Amygdala (tissue), 56 donors: ENCODE data around the gene AFDN.
A peak's percentile ranks its signal among the peaks of the same experiment; 100 is the strongest.

Source experiments
- DNase-seq, 56 donors: peaks; one replicate each; lab custom pipeline; 2025; lab: John Stamatoyannopoulos, UW

The AFDN gene

GRCh38 chr6:167861424-167861823 is 34.7 kb downstream of the AFDN start:
- no peak for DNase-seq

DNA sequence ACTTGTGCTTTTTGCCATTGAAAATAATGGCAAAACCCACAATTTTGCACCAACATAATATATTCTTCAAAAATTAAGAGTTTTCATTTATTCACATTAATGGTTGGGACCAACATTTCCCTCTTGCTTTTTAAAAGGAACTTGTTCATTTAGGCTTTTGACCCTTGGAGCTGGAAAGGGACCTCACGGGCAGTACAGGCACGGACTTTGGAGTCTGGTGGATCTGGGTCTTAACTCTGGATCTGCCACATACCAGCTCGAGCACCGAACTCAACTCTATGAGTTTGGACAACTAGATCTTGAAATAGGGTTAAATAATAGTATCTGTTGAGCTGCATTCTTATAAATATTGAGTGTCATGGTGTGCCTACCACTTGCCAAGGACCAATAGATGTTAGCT is 37.2 kb downstream of the AFDN start:
- no peak for DNase-seq

DNA sequence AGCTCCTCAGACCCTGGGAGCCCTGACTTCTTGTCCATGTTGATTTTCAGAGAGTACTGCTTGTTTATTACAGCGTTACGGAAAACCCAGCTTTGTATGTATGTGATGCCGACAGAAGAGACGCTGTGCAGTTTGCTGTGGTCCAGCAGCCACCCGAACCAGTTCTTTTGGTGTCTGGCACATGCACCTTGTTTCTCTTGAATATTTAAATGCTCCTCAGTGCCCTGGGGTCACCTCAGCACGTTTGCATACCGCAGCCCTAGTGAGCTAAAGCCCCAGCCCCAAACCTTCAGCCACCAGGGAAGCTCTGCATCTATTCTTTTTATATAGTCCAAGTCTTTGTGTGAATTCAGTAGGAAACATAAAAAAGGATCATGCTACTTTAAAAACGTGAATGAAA is 39.9 kb downstream of the AFDN start:
- DNase-seq = no peak

- DNase-seq = no peak
Measured at GRCh38 chr6:167870321-167870720, 43.6 kb downstream of the AFDN start.

GRCh38 chr6:167872538-167873210 is 46.0 kb downstream of the AFDN start:
- DNase-seq = no peak

DNA sequence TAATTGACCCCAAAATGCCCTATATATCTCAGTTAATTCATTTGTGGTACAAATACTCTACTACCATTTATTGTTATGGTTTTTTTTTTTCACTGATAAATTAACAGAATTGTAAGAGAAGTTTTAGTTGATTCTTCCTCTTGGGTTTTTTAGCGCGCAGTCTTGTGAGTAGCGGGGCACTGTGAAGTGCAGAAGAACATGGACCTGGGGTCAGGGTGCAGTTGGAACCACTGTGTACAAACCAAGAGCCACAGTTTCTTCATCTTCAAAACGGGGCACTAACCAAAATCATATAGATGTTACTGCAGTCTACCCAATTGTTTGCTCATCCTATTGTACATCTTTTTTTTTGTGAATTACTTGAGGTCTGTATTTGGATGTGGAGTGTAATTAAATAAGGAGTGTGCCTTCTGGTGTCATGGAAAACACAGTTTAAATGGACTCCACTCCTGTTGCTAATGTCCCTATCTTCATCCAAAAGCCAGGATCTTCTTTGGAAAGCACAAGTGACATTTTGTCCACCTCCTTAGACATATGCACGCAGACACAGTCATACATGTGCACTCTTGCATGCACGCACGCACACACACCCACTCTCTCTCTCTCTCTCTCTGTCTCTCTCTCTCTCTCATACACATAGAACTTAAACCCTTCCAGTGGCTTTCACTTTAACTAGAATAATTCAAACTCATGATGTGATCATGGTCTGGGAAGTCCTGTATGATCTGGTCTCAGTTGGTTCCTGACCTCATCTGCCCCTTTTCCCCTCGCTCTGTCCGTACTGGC is 51.5 kb downstream of the AFDN start:
- DNase-seq = no peak

- no peak for DNase-seq
Measured at GRCh38 chr6:167879612-167880011, 52.9 kb downstream of the AFDN start.

DNA sequence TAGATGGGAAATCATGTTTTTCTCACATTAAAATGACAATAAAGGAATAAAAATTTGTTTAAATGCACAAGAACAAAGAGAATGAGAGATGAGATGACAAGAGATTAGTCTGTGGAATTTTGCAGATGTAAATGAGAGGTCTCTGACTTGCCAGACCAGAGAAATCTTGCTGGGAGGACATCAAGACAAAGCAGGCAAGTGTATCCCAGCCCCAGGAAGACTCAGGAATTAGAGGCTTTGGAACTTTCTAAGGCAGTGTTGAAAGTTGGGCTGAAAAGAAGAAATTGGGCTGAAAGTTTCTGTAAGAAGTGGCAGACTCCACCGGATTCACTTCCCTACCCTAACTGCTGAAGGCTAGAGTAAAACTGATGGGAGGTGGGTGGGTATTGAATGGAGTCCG is 54.6 kb downstream of the AFDN start:
- no peak for DNase-seq

DNA sequence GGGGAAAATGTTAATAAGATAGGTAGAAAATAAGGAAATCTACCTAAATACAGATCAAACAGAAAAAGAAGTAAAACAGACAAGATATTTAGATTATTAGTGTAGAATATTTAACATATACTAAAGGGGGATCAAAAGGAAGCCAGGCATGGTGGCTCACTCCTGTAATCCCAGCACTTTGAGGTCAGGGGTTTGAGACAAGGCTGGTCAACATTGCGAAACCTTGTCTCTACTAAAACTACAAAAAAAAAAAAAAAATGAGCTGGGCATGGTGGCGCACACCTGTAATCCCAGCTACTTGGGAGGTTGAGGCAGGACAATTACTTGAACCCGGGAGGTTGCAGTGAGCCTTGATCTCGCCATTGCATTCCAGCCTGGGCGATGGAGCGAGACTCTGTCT is 55.5 kb downstream of the AFDN start:
- no peak for DNase-seq

- DNase-seq = no peak
Measured at GRCh38 chr6:167888098-167888497, 61.4 kb downstream of the AFDN start.

DNA sequence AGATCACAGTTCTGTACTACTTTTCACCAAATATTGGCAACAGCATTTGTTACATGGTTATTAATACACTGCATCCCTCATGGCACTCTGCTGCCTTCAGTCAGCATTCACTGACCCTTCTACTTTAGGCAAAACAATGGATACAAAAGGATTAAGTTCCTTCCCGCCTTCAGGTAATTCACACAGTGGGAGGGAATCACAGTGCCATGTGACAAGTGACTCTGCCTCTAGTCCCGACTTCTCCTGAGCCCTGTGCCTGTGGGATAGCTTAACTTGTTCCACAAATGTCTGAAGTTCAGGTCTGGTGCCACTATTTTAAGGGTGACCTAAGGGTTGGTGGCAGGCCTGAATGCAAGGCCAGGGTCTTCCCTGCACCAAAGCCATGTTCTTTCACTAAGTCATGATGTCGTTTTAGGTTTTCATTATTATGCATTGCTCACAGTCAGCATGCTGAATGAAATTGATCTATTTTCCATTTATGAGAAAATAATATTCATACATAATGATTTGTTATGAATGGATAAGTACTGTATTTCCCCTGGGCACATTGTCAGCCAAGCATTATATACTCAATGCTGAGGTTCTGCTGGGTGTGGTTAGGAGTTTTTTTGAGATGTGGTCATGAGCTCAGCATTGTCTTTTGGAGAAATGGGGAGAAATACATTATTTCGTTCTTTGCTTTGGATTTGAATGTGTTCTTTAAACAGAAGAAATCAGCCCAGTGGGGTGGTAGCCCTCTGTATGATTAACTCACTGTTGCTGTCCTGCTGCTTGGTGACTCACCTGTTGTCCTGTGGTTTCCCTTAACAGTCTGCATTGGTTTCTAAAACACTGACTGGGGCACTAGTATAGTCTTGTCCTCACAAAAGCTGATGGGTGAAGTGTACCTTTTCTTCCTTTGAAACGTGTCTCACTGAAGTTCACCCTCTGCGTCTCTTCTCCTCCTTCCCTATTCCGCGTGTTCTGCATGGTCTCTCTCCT is 66.4 kb downstream of the AFDN start:
- DNase-seq = no peak

DNA sequence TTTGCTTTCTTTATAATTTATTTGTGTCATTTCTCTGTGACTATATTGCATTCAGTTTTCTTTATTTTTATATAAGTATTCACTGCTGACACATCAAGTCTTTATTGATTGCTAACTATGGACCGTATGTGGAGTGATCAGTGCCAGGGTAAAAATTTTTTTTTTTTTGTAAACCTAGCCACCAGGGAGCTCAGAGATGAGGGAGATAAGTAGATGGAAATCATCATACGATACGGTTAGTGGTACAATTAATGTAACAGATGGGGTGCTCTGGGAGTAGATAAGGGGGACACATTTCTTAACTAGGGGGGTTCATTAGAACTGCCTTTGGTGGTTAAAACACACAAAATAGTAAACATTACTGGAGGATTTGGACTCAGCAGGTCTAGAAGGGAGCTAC is 68.3 kb downstream of the AFDN start:
- DNase-seq = no peak

- no peak for DNase-seq
Measured at GRCh38 chr6:167896648-167897047, 69.9 kb downstream of the AFDN start.

DNA sequence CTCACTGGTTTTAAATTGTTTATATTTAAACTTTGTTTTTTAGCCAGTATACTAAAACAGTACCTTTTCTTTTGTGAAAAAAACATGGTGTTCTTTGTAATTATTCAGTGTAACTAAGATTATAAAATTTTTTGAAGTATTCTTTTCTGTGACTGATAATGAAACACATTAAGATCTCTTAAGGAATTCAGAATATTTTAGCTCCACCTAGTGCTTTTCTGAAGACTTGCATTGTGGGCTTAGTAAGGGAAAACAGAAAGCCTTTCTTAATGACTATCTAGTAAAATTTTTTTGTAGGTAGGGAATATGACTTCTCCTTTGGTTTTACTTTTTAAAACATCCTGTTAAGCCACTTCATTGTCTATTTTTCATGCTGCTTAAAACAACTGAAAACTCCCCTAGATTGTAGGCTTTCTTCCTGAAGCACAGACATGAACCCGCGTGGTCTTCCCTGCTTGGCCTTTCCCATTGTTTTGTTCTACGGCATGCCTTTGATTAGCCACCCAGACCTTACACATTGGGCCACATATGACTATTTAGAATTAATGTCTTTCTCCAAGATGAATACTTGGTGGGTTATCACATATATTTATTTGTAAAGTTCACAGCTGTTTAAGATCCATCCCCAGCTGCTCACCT is 72.1 kb downstream of the AFDN start:
- peak in 1 of 56 donors; percentile 24 for DNase-seq

- no peak for DNase-seq
Measured at GRCh38 chr6:167904791-167905190, 78.1 kb downstream of the AFDN start.

DNA sequence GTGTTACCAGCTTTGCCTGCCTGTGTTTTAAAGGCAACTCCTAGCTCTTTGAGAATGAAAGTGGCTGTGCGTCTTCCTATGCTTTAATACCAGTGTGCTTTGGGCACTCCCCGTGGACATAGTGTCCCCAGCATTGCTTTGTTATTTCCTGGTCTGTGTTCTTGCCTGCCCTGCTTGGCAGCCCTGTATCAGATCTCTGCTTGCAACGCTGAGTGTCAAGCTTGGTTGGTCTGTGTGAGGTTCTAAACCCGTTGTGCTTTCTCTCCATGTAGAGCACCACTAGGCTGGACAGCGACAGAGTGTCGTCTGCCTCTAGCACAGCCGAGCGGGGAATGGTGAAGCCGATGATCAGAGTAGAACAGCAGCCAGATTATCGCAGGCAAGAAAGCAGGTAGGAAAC is 80.2 kb downstream of the AFDN start:
- peak in 42 of 56 donors; percentile 16 to 79 (median 48) for DNase-seq

- peak in 6 of 56 donors; percentile 16 to 48 (median 26) for DNase-seq
Measured at GRCh38 chr6:167907837-167908681, 81.3 kb downstream of the AFDN start.

GRCh38 chr6:167910007-167910406 is 83.3 kb downstream of the AFDN start:
- no peak for DNase-seq

DNA sequence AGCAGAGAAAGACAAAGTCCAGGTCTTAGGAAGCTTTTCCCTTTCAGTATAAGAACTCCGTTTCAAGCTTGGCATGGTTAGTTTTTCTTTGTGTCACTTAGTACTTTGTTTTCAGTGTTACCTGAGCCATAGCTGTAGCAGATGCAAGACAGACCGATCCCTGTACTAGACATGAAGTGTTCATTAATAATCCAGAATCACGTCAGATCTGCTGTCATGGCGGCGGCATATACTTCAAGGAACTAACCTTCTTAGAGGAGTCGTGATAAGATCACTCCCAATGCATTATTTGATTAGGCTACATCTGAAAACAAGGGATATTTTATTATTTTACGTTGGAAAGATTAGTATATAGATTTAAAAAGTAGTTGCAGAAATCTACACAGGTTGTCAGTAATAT is 83.9 kb downstream of the AFDN start:
- DNase-seq = no peak

- DNase-seq = no peak
Measured at GRCh38 chr6:167912494-167912893, 85.8 kb downstream of the AFDN start.
